OCI-LY7 (cell line): Measurements from ENCODE around the gene SFTPD. TPM values are rescaled to one million over a fixed set of nuclear protein-coding genes. Genes with fewer than 3 reads are reported as not detected.
"Not testable (repeated sequence)": the region's sequence is repeated elsewhere in the genome, so short reads cannot be mapped to it uniquely, and the experiment has no call there.

Experiments
- BruUV-seq: library from RNA; stranded (reverse); fragments of 400-500 nt; replicated peaks from 2 replicates; lab custom pipeline; 2021; lab: Mats Ljungman, UMichigan
- CTCF ChIA-PET: fragments of 300-600 bp; sonication (Branson Sonifier 250); formaldehyde crosslinking; loops from one replicate; lab custom pipeline; 2022; ENCODE audit warnings: antibody characterized with exemption; ENCODE audit not compliant: unreplicated experiment; lab: Charles Lee
- POLR2A ChIA-PET: fragments of 300-600 bp; sonication (Branson Sonifier 250); formaldehyde crosslinking; loops from one replicate; lab custom pipeline; 2022; ENCODE audit warnings: antibody characterized with exemption; lab: Charles Lee
- DNase-seq: peaks from one replicate; pipeline ENCODE4 v3.0.0-alpha.2; 2015; ENCODE audit warnings: low spot score
- H2AFZ ChIP-seq: fragments of 200-600 bp; sonication (generic), shearing (Covaris generic); 2 replicates; pipeline ENCODE4 v1.6.1; 2014; ENCODE audit warnings: mild to moderate bottlenecking, antibody characterized with exemption, low read length, moderate library complexity
- H3K27ac ChIP-seq: fragments of 200-600 bp; sonication (generic); 2 replicates; pipeline ENCODE4 v1.5.1; 2014; ENCODE audit warnings: mixed run types, low read depth, mild to moderate bottlenecking, moderate library complexity, low read length, inconsistent platforms; ENCODE audit not compliant: poor library complexity, severe bottlenecking
- H3K36me3 ChIP-seq: fragments of 200-600 bp; sonication (generic); 2 replicates; pipeline ENCODE4 v1.6.1; 2014; ENCODE audit warnings: mild to moderate bottlenecking, antibody characterized with exemption, low read length, moderate library complexity, mixed read lengths; ENCODE audit not compliant: insufficient read depth
- H3K4me1 ChIP-seq: fragments of 200-600 bp; sonication (generic); 2 replicates; pipeline ENCODE4 v1.5.1; 2014; ENCODE audit warnings: mild to moderate bottlenecking, low read length; ENCODE audit not compliant: insufficient read depth, poor library complexity, severe bottlenecking
- H3K4me2 ChIP-seq: fragments of 200-600 bp; sonication (generic); 2 replicates; pipeline ENCODE4 v1.6.1; 2014; ENCODE audit warnings: mild to moderate bottlenecking, low read length
- H3K4me3 ChIP-seq: fragments of 200-600 bp; sonication (generic); 2 replicates; pipeline ENCODE4 v1.5.1; 2014; ENCODE audit warnings: mild to moderate bottlenecking, low read depth, low read length; ENCODE audit not compliant: poor library complexity, severe bottlenecking
- H3K79me2 ChIP-seq: fragments of 200-600 bp; sonication (generic); 2 replicates; pipeline ENCODE4 v1.6.1; 2016; ENCODE audit warnings: low read depth, mild to moderate bottlenecking, low read length, moderate library complexity, mixed read lengths; ENCODE audit not compliant: insufficient read depth
- H3K9me2 ChIP-seq: fragments of 200-600 bp; sonication (generic); 2 replicates; pipeline ENCODE4 v1.6.1; 2016; ENCODE audit warnings: mild to moderate bottlenecking, low read length, mixed read lengths; ENCODE audit not compliant: insufficient read depth
- H3K9me3 ChIP-seq: fragments of 200-600 bp; sonication (generic); 2 replicates; pipeline ENCODE4 v1.6.1; 2014; ENCODE audit warnings: mild to moderate bottlenecking, mixed run types, low read length, mixed read lengths
- H4K20me1 ChIP-seq: fragments of 200-600 bp; sonication (generic); 2 replicates; pipeline ENCODE4 v1.6.1; 2014; ENCODE audit warnings: mild to moderate bottlenecking, antibody characterized with exemption, low read length, moderate library complexity, mixed read lengths; ENCODE audit not compliant: insufficient read depth
- CTCF ChIP-seq: fragments of 200-600 bp; sonication (generic); conservative IDR thresholded peaks from 2 replicates; pipeline ENCODE4 v1.5.1; 2014; ENCODE audit warnings: mild to moderate bottlenecking, antibody characterized with exemption, low read length, moderate library complexity, mixed read lengths
- EZH2phosphoT487 ChIP-seq: fragments of 200-600 bp; sonication (generic); IDR thresholded peaks from 2 replicates; pipeline ENCODE4 v1.6.1; 2018; ENCODE audit warnings: low read depth, borderline replicate concordance, mild to moderate bottlenecking, mixed run types, antibody characterized with exemption, low read length, moderate library complexity, mixed read lengths
- intact Hi-C: fragments of 100-400 bp; cut with micrococcal nuclease; formaldehyde crosslinking; loops from one replicate; pipeline ENCODE4 v1.10.0; 2022; ENCODE audit not compliant: unreplicated experiment
- total RNA-seq, 2 experiments: library from RNA; depleted of rRNA in 1 of 2; stranded (reverse); fragments of >200 nt in 1 of 2; shearing (Covaris generic) in 1 of 2; gene quantifications; 2 replicates each; pipeline ENCODE4 v1.2.3, GENCODE V29; 2014 to 2022

Gene SFTPD
- total RNA-seq, 2 experiments from 2014 or later: not detected

GRCh38 chr10:79986661-79987060 is 37.8 kb upstream of the SFTPD start:
- H3K4me3 ChIP-seq, BruUV-seq, H4K20me1 ChIP-seq, CTCF ChIA-PET, POLR2A ChIA-PET, H2AFZ ChIP-seq, H3K36me3 ChIP-seq, H3K9me2 ChIP-seq, H3K4me2 ChIP-seq, H3K27ac ChIP-seq, H3K9me3 ChIP-seq, intact Hi-C loops, DNase-seq, H3K79me2 ChIP-seq, H3K4me1 ChIP-seq: not testable (repeated sequence)

DNA sequence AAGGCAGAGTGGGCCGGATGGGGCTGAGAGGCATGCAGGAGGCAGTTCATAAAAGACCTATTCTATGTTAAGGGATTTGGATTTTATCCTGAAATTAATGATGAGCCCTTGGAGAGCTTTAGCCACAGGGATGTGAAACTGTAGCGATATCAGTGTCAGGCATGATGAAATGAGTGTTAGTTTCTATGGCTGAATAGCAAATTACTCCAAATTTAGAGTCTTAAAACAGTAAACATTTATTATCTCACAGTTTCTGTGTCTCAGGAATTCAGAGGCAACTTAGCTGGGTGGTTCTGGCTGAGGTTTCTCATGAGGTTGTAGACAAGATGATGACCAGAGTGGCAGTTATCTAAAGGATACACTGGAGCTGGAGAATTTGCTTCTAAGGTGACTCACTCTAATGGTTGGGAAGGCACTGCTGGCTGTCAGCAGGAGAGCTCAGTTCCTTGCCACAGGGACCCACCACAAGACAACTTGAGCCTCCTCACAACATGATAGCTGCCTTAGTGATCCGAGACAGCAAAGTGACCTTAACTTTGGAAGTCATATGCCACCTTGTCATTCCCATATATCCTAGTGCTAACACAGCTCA is 36.7 kb upstream of the SFTPD start:
- Histone ChIP-seq H3K79me2 (no peaks in the 10 kb centered on the region), H3K4me3 (no peak overlapping the region), H3K4me2 (no peak overlapping the region), H3K4me1 (no peaks in the 10 kb centered on the region), H2AFZ (no peak overlapping the region), H3K36me3 (no peaks in the 10 kb centered on the region), H3K27ac (no peak overlapping the region), H3K9me3 (0 out of 2 replicates have a peak, but pooled peaks cover 4% of the 10 kb centered on the region), H3K9me2 (no peaks in the 10 kb centered on the region), H4K20me1 (no peaks in the 10 kb centered on the region)
- TF ChIP-seq EZH2phosphoT487: no peak
- no peak for TF ChIP-seq CTCF
- CTCF ChIA-PET: no interaction called here
- intact Hi-C loops: no loop called here
- POLR2A ChIA-PET: interaction anchor here (0.5 kb wide), 1 partner anchor 19 kb away, joined by 6 read pairs; no protein-coding TSS in a partner anchor
- no TSS peak for BruUV-seq
- DNase-seq: no peak

DNA sequence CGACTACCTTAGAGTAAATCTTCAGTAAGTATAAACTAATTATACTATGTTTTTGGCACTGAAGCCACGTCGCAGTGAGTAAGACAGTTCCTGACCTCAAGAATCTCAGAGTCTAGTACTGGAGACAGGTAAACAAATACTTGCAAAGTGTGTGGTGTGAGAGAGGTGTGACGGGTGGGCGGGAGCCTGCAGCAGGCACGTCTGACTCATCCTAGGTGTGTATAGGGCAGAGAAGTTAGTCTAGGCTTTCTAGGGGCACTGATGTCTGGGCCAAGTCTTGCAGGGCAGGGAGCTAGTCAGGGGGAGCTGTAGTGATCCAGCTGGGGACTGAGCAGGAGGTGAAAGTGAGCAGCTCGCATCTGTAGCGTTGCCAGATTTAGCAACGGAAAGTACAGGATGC is 35.9 kb upstream of the SFTPD start:
- H3K9me2 ChIP-seq: no peaks in the 10 kb centered on the region
- H3K27ac ChIP-seq: no peak overlapping the region
- BruUV-seq: no TSS peak
- no peak overlapping the region for H3K4me3 ChIP-seq
- POLR2A ChIA-PET: interaction anchor here (0.5 kb wide), 1 partner anchor 19 kb away, joined by 6 read pairs; no protein-coding TSS in a partner anchor
- no peaks in the 10 kb centered on the region for H3K4me1 ChIP-seq
- intact Hi-C loops: no loop called here
- no peaks in the 10 kb centered on the region for H3K36me3 ChIP-seq
- H3K9me3 ChIP-seq: no peaks in the 10 kb centered on the region
- no peak for DNase-seq
- CTCF ChIA-PET: no interaction called here
- no peaks in the 10 kb centered on the region for H4K20me1 ChIP-seq
- no peak overlapping the region for H3K4me2 ChIP-seq
- no peaks in the 10 kb centered on the region for H3K79me2 ChIP-seq
- TF ChIP-seq CTCF (no peak), EZH2phosphoT487 (no peak)
- H2AFZ ChIP-seq: no peak overlapping the region
